Trophoblast cell (in vitro differentiated cells and primary cell): Measurements from ENCODE around the gene TNFRSF8.

ENCODE experiments used
- DNase-seq, 2 donors: peaks; one replicate each; pipeline ENCODE4 v3.0.0-alpha.2; 2016
- H2AFZ ChIP-seq: 2 replicates; pipeline ENCODE4 v1.6.1; 2013; ENCODE audit warnings: low read length, moderate library complexity, mild to moderate bottlenecking; ENCODE audit not compliant: insufficient read depth, poor library complexity
- H2AK5ac ChIP-seq: 2 replicates; pipeline ENCODE4 v1.6.1; 2013; ENCODE audit warnings: mild to moderate bottlenecking, low read length
- H2BK120ac ChIP-seq: 2 replicates; pipeline ENCODE4 v1.6.1; 2013; ENCODE audit warnings: low read length, mild to moderate bottlenecking, moderate library complexity; ENCODE audit not compliant: insufficient read depth, poor library complexity
- H2BK12ac ChIP-seq: 2 replicates; pipeline ENCODE4 v1.6.1; 2013; ENCODE audit warnings: mild to moderate bottlenecking, low read length, moderate library complexity
- H2BK5ac ChIP-seq: 2 replicates; pipeline ENCODE4 v1.6.1; 2013; ENCODE audit warnings: low read length, low read depth, moderate library complexity, mild to moderate bottlenecking; ENCODE audit not compliant: poor library complexity
- H3K14ac ChIP-seq: 2 replicates; pipeline ENCODE4 v1.6.1; 2013; ENCODE audit warnings: mild to moderate bottlenecking, low read length
- H3K18ac ChIP-seq: 2 replicates; pipeline ENCODE4 v1.6.1; 2013; ENCODE audit warnings: mild to moderate bottlenecking, low read length
- H3K23ac ChIP-seq: 2 replicates; pipeline ENCODE4 v1.6.1; 2013; ENCODE audit warnings: low read length
- H3K27ac ChIP-seq: 2 replicates; pipeline ENCODE4 v1.5.1; 2013; ENCODE audit warnings: low read depth, mild to moderate bottlenecking, inconsistent platforms, low read length, moderate library complexity
- H3K27me3 ChIP-seq: 2 replicates; pipeline ENCODE4 v1.6.1; 2013; ENCODE audit warnings: inconsistent platforms, mild to moderate bottlenecking, low read length, moderate library complexity; ENCODE audit not compliant: insufficient read depth
- H3K36me3 ChIP-seq, 2 experiments: 1 replicate in 1 of 2; 2 replicates in 1 of 2; pipeline ENCODE4 v1.6.1; 2013; ENCODE audit warnings: low read length in 2 of 2, mild to moderate bottlenecking in 2 of 2, moderate library complexity in 1 of 2; ENCODE audit not compliant: insufficient read depth in 2 of 2, control insufficient read depth in 1 of 2
- H3K4ac ChIP-seq: 2 replicates; pipeline ENCODE4 v1.6.1; 2013; ENCODE audit warnings: low read depth, mild to moderate bottlenecking, low read length, moderate library complexity
- H3K4me1 ChIP-seq, 2 experiments: 1 replicate in 1 of 2; 2 replicates in 1 of 2; pipeline ENCODE4 v1.6.1; 2013; ENCODE audit warnings: low read length in 2 of 2, mild to moderate bottlenecking in 2 of 2, moderate library complexity in 1 of 2; ENCODE audit not compliant: insufficient read depth in 2 of 2, control insufficient read depth in 1 of 2
- H3K4me2 ChIP-seq: 2 replicates; pipeline ENCODE4 v1.6.1; 2013; ENCODE audit warnings: inconsistent platforms, mild to moderate bottlenecking, low read length, moderate library complexity
- H3K4me3 ChIP-seq: 2 replicates; pipeline ENCODE4 v1.5.1; 2013; ENCODE audit warnings: mild to moderate bottlenecking, low read depth, low read length, inconsistent platforms
- H3K79me1 ChIP-seq: one replicate; pipeline ENCODE4 v1.6.1; 2013; ENCODE audit warnings: low read length
- H3K79me2 ChIP-seq: 2 replicates; pipeline ENCODE4 v1.6.1; 2013; ENCODE audit warnings: low read length, mild to moderate bottlenecking; ENCODE audit not compliant: control insufficient read depth, insufficient read depth, poor library complexity
- H3K9ac ChIP-seq: 2 replicates; pipeline ENCODE4 v1.6.1; 2013; ENCODE audit warnings: mild to moderate bottlenecking, low read length
- H3K9me3 ChIP-seq: 2 replicates; pipeline ENCODE4 v1.6.1; 2013; ENCODE audit warnings: low read depth, mild to moderate bottlenecking, control low read depth, inconsistent platforms, low read length; ENCODE audit not compliant: insufficient read depth
- H4K12ac ChIP-seq: 2 replicates; pipeline ENCODE4 v1.6.1; 2013; ENCODE audit warnings: low read depth, mild to moderate bottlenecking, low read length, moderate library complexity
- H4K8ac ChIP-seq: 2 replicates; pipeline ENCODE4 v1.6.1; 2013; ENCODE audit warnings: low read depth, mild to moderate bottlenecking, low read length, moderate library complexity
- H4K91ac ChIP-seq: one replicate; pipeline ENCODE4 v1.6.1; 2013; ENCODE audit warnings: low read depth, mild to moderate bottlenecking, low read length, moderate library complexity
- WGBS: extraction: QIAGEN DNeasy Blood & Tissue Kit; methylation state at CpG from one replicate; pipeline ENCODE4 v1.1.7; 2013; ENCODE audit warnings: missing lambda C conversion rate; ENCODE audit not compliant: insufficient read length, insufficient coverage; ENCODE audit errors: extremely low coverage; 5-methylcytosine and 5-hydroxymethylcytosine counted together

The TNFRSF8 gene

DNA sequence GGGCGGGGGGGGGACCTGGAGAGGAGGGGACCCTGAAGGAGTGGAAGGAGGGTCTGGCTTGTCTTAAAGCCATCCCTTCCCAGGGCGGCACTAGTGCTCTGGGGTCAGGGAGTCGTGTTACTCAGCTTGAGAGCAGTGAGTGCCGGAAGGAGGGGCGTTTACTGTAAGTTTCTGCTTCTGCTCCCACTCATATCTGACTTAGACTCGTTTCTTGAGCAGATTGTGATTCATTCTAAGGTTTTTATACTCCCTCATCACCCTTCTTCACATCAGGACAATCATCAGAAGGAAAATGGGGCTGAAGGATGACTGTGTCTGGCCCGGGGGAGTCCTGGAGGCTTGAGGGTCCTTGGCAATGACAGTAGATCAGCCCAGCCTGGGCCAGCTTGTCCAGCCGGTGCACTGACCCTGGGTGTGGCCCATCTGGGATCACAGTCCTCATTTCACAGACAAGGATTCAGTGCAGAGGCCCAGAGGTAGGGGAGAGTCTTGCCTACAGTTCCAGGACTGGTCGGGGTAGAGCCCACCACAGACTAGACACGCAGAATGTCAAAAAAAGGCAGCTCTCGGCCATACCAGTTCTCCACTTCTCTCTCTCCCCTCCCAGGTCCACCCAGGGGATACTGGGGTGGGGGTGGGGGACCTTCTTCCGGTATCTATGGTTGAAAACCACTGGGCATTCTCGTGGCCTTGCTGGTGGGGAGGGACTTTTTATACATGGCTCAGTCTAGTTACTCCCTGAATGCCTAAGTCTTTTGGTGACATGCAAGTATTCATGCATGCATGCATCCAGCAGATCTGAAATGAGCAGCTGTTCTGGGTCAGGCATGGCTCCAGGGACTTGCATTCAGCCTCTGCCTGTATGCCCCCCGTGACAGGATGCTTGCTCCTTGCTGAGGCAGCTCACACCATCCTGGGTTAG lies 5.1 kb downstream of the TNFRSF8 start:
- peak in 1 of 2 donors; percentile 5 for DNase-seq
- H2AFZ ChIP-seq: no peak overlapping the region
- H4K12ac ChIP-seq: no peak overlapping the region
- H2BK120ac ChIP-seq: no peak overlapping the region
- H3K9me3 ChIP-seq: peaks cover 5% of the 10 kb centered on the region
- no peaks in the 10 kb centered on the region for H3K79me2 ChIP-seq
- H3K14ac ChIP-seq: no peak overlapping the region
- H3K18ac ChIP-seq: no peak overlapping the region
- no peaks in the 10 kb centered on the region for H3K36me3 ChIP-seq
- no peak overlapping the region for H4K91ac ChIP-seq
- peaks cover 2% of the 10 kb centered on the region for H3K79me1 ChIP-seq
- no peak overlapping the region for H2BK12ac ChIP-seq
- H3K27me3 ChIP-seq: peaks cover 15% of the 10 kb centered on the region
- no peak overlapping the region for H3K9ac ChIP-seq
- no peak overlapping the region for H4K8ac ChIP-seq
- H3K4me3 ChIP-seq: no peak overlapping the region
- no peak overlapping the region for H2BK5ac ChIP-seq
- H3K4me2 ChIP-seq: peak overlapping the region; percentile 23
- H3K4me1 ChIP-seq: peaks cover 16 to 17% of the 10 kb centered on the region in 2 experiments
- WGBS: no CpG with 5 or more reads among the region's 14 CpGs
- no peak overlapping the region for H3K23ac ChIP-seq
- H3K4ac ChIP-seq: no peak overlapping the region
- peak overlapping the region; percentile 54 for H3K27ac ChIP-seq
- no peak overlapping the region for H2AK5ac ChIP-seq

DNA sequence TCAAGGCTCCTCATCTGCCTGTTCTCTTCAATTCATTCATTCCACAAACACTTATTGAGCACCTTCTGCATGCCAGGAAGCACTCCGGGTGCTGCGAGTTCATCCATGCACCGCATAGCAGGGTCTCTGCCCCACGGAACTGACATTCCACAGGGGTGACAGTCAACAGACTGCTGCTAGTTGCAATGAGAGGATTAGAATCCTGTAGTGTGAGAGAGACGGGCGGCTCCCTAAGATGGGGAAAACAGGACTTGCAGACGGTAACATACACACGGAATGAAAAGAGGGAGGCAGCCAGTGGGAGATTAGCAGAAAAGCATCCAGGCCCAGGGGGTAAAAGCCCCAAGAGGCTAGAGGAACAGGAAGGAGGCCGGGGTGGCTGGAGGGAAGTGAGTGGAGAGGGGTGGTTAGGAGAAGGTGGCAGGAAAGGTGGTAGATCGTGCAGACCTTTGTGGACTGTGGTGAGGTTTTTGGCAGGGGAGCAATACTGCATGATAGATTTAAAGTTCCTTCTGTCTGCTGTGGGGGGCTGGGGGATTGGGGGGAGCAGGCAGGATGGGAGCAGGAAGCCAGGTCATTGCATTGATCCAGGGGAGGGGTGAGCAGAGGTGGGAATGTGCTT lies 6.6 kb downstream of the TNFRSF8 start:
- no peak overlapping the region for H3K4ac ChIP-seq
- peaks cover 2% of the 10 kb centered on the region for H3K79me1 ChIP-seq
- H4K8ac ChIP-seq: no peak overlapping the region
- H2BK120ac ChIP-seq: no peak overlapping the region
- no peak overlapping the region for H3K9ac ChIP-seq
- peaks cover 10 to 13% of the 10 kb centered on the region in 2 experiments for H3K4me1 ChIP-seq
- H3K18ac ChIP-seq: no peak overlapping the region
- H3K9me3 ChIP-seq: no peaks in the 10 kb centered on the region
- H3K4me3 ChIP-seq: no peak overlapping the region
- H3K14ac ChIP-seq: no peak overlapping the region
- no peaks in the 10 kb centered on the region for H3K36me3 ChIP-seq
- no peak overlapping the region for H2BK12ac ChIP-seq
- no peak overlapping the region for H3K27ac ChIP-seq
- no peak overlapping the region for H2AK5ac ChIP-seq
- no peak overlapping the region for H2AFZ ChIP-seq
- no peak overlapping the region for H2BK5ac ChIP-seq
- no peak overlapping the region for H3K4me2 ChIP-seq
- WGBS: no CpG with 5 or more reads among the region's 10 CpGs
- no peak overlapping the region for H4K91ac ChIP-seq
- H3K27me3 ChIP-seq: no peaks in the 10 kb centered on the region
- no peaks in the 10 kb centered on the region for H3K79me2 ChIP-seq
- DNase-seq: peak in 1 of 2 donors; percentile 25
- no peak overlapping the region for H3K23ac ChIP-seq
- no peak overlapping the region for H4K12ac ChIP-seq

DNA sequence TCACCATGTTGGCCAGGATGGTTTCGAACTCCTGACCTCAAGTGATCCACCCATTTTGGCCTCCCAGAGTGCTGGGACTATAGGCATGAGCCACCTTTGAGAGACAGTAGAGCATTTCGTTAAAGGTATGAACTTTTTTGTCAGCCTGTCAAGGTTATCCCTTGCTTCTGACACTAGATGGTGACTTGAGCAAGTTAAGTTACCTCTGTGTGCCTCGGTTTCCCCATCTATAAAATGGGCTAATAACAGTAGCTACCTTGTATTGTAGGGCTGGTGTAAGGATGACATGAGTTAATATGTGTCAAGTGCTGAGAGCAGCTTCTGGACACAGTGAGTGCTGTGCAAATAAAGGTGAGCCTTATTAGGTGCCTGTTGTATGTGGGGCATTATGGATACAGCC lies 8.8 kb downstream of the TNFRSF8 start:
- no CpG with 5 or more reads among the region's 3 CpGs for WGBS
- Histone ChIP-seq H2AK5ac (no peak overlapping the region), H3K79me2 (no peaks in the 10 kb centered on the region), H2AFZ (no peak overlapping the region), H3K27ac (no peak overlapping the region), H2BK120ac (no peak overlapping the region), H4K91ac (no peak overlapping the region), H3K79me1 (peaks cover 2% of the 10 kb centered on the region), H3K18ac (no peak overlapping the region), H3K4ac (no peak overlapping the region), H2BK12ac (no peak overlapping the region), H3K4me2 (no peak overlapping the region), H3K9me3 (no peaks in the 10 kb centered on the region), H3K36me3 (no peaks in the 10 kb centered on the region), H3K23ac (no peak overlapping the region), H2BK5ac (no peak overlapping the region), H3K4me1 (peaks cover 18 to 23% of the 10 kb centered on the region in 2 experiments), H4K12ac (no peak overlapping the region), H4K8ac (no peak overlapping the region), H3K9ac (no peak overlapping the region), H3K27me3 (no peaks in the 10 kb centered on the region), H3K4me3 (no peak overlapping the region), H3K14ac (no peak overlapping the region)
- no peak for DNase-seq

DNA sequence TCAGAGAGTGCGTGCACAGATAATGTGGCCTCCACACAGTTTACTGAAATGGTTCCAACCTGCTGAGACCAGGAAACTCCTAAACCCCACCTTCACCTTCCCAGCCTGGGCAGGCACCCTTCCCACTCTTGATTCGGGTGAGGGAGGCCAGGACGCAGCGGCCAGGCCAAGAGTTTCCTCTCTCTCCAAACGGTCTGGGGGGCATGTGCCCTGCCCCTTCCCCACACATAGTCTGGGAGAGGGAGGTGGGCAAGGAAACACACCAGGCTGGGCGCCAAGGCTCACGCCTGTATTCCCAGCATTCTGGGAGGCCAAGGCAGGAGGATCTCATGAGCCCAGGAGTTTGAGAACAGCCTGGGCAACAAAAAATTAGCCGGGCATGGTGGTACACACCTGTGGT lies 9.6 kb downstream of the TNFRSF8 start:
- H3K79me2 ChIP-seq: no peaks in the 10 kb centered on the region
- no peaks in the 10 kb centered on the region for H3K27me3 ChIP-seq
- H3K18ac ChIP-seq: no peak overlapping the region
- no peak overlapping the region for H2AK5ac ChIP-seq
- H3K36me3 ChIP-seq: no peaks in the 10 kb centered on the region
- H3K4me2 ChIP-seq: no peak overlapping the region
- no peak overlapping the region for H4K91ac ChIP-seq
- H2AFZ ChIP-seq: no peak overlapping the region
- H3K4me3 ChIP-seq: no peak overlapping the region
- H2BK5ac ChIP-seq: no peak overlapping the region
- H4K12ac ChIP-seq: no peak overlapping the region
- H3K14ac ChIP-seq: no peak overlapping the region
- peaks cover 4% of the 10 kb centered on the region for H3K9me3 ChIP-seq
- no peak for DNase-seq
- H3K23ac ChIP-seq: no peak overlapping the region
- no peak overlapping the region for H2BK12ac ChIP-seq
- no CpG with 5 or more reads among the region's 8 CpGs for WGBS
- no peak overlapping the region for H3K4ac ChIP-seq
- no peak overlapping the region for H3K9ac ChIP-seq
- no peak overlapping the region for H3K27ac ChIP-seq
- H4K8ac ChIP-seq: no peak overlapping the region
- H3K79me1 ChIP-seq: peaks cover 2% of the 10 kb centered on the region
- H2BK120ac ChIP-seq: peak overlapping the region; percentile 41
- H3K4me1 ChIP-seq: peaks cover 18 to 23% of the 10 kb centered on the region in 2 experiments
